PC-9 (cell line): ENCODE data around the gene NOX3. TPM values are rescaled to one million over a fixed set of nuclear protein-coding genes. Genes with fewer than 3 reads are reported as not detected.

Experiments used
- BruUV-seq: library from RNA; stranded (reverse); fragments of 400-500 nt; replicated peaks from 2 replicates; lab custom pipeline; 2021; lab: Mats Ljungman, UMichigan
- CTCF ChIA-PET: fragments of 300-600 bp; sonication (Branson Sonifier 250); formaldehyde crosslinking; loops from one replicate; lab custom pipeline; 2022; ENCODE audit warnings: antibody characterized with exemption; lab: Charles Lee
- POLR2A ChIA-PET: fragments of 300-600 bp; sonication (Branson Sonifier 250); formaldehyde crosslinking; loops from one replicate; lab custom pipeline; 2022; ENCODE audit warnings: antibody characterized with exemption; ENCODE audit not compliant: unreplicated experiment; lab: Charles Lee
- DNase-seq, 2 experiments: peaks; one replicate each; pipeline versions ENCODE4 v3.0.0 to v3.0.0-alpha.2; 2015 to 2022; ENCODE audit warnings: mixed read lengths in 1 of 2
- H2AFZ ChIP-seq: fragments of 200-600 bp; sonication (generic); 2 replicates; pipeline ENCODE4 v1.8.1; 2017; ENCODE audit warnings: antibody characterized with exemption
- H3F3A ChIP-seq: fragments of 200-600 bp; sonication (generic); 2 replicates; pipeline ENCODE4 v1.8.1; 2017; ENCODE audit warnings: antibody characterized with exemption, mild to moderate bottlenecking, low read depth; ENCODE audit not compliant: insufficient read depth
- H3K27ac ChIP-seq: fragments of 200-600 bp; sonication (generic); 2 replicates; pipeline ENCODE4 v1.6.1; 2016; ENCODE audit warnings: mixed run types
- H3K27me3 ChIP-seq: fragments of 200-600 bp; sonication (generic); 2 replicates; pipeline ENCODE4 v1.6.1; 2016; ENCODE audit warnings: low read depth, mixed run types; ENCODE audit not compliant: insufficient read depth
- H3K36me3 ChIP-seq: fragments of 200-600 bp; sonication (generic); 2 replicates; pipeline ENCODE4 v1.6.1; 2016; ENCODE audit warnings: low read depth, mixed run types
- H3K4me1 ChIP-seq: fragments of 200-600 bp; sonication (generic); replicated peaks from 2 replicates; pipeline ENCODE4 v1.6.1; 2016; ENCODE audit warnings: mixed run types; ENCODE audit not compliant: insufficient read depth
- H3K4me2 ChIP-seq: fragments of 200-600 bp; sonication (generic); 2 replicates; pipeline ENCODE4 v1.6.1; 2017; ENCODE audit warnings: mixed run types
- H3K4me3 ChIP-seq: fragments of 200-600 bp; sonication (generic); 2 replicates; pipeline ENCODE4 v1.6.1; 2016; ENCODE audit warnings: mixed run types
- H3K79me2 ChIP-seq: fragments of 200-600 bp; sonication (generic); 2 replicates; pipeline ENCODE4 v1.6.1; 2017; ENCODE audit warnings: low read depth, mixed run types
- H3K9me2 ChIP-seq: fragments of 200-600 bp; sonication (generic); 2 replicates; pipeline ENCODE4 v1.8.1; 2017; ENCODE audit warnings: mild to moderate bottlenecking; ENCODE audit not compliant: insufficient read depth
- H3K9me3 ChIP-seq: fragments of 200-600 bp; sonication (generic); 2 replicates; pipeline ENCODE4 v1.8.1; 2016; ENCODE audit warnings: low read depth; ENCODE audit not compliant: insufficient read depth
- H4K20me1 ChIP-seq: fragments of 200-600 bp; sonication (generic); 2 replicates; pipeline ENCODE4 v1.8.1; 2017; ENCODE audit not compliant: insufficient read depth
- CTCF ChIP-seq: fragments of 200-600 bp; sonication (generic); conservative IDR thresholded peaks from 2 replicates; pipeline ENCODE4 v1.6.1; 2017; ENCODE audit warnings: mixed run types, antibody characterized with exemption, mild to moderate bottlenecking, moderate library complexity
- EZH2 ChIP-seq: fragments of 200-600 bp; sonication (generic); IDR thresholded peaks from 2 replicates; pipeline ENCODE4 v1.8.0; 2017; ENCODE audit warnings: antibody characterized with exemption, low read depth
- intact Hi-C: fragments of 100-400 bp; cut with micrococcal nuclease; formaldehyde crosslinking; loops from one replicate; pipeline ENCODE4 v1.10.0; 2022; ENCODE audit not compliant: unreplicated experiment
- total RNA-seq: library from RNA; stranded (reverse); gene quantifications from 2 replicates; pipeline ENCODE4 v1.2.3, GENCODE V29; 2021

Gene NOX3
- total RNA-seq, 1 experiment from 2014 or later = not detected

DNA sequence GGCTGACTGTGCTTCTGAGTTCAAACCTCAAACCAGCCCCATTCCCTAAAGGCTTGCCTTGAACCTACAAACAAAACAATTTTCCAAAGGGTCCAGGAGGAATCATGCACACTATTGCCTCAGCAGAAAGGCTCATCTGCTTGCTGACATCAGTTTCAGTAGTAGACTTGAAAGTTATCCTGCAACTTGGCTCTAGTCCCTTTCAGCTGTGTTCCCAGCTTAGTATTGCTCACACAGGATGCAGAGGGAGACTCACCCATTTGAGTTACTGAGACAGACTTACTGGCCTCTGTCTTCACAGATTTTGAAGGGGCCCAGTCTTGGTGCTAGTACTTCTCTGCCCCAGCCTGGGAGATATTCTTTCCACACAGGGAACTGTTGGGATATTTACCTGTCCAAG lies 102.8 kb downstream of the NOX3 start:
- no peak overlapping the region for H3K4me3 ChIP-seq
- CTCF ChIA-PET = no interaction called here
- no peaks in the 10 kb centered on the region for H3K4me1 ChIP-seq
- H3K36me3 ChIP-seq = no peaks in the 10 kb centered on the region
- BruUV-seq = no TSS peak
- H2AFZ ChIP-seq = no peak overlapping the region; the same call in 1 of the 2 replicates
- H3K79me2 ChIP-seq = no peaks in the 10 kb centered on the region
- DNase-seq = no peak
- POLR2A ChIA-PET = no interaction called here
- peaks cover 7% of the 10 kb centered on the region; the same call in 1 of the 2 replicates for H3K9me3 ChIP-seq
- intact Hi-C loops = no loop called here
- H3K27me3 ChIP-seq = no peaks in the 10 kb centered on the region
- no peaks in the 10 kb centered on the region for H3F3A ChIP-seq
- H4K20me1 ChIP-seq = no peaks in the 10 kb centered on the region
- TF ChIP-seq CTCF (no peak), EZH2 (no peak)
- H3K27ac ChIP-seq = no peak overlapping the region
- no peak overlapping the region for H3K4me2 ChIP-seq
- H3K9me2 ChIP-seq = no peaks in the 10 kb centered on the region

DNA sequence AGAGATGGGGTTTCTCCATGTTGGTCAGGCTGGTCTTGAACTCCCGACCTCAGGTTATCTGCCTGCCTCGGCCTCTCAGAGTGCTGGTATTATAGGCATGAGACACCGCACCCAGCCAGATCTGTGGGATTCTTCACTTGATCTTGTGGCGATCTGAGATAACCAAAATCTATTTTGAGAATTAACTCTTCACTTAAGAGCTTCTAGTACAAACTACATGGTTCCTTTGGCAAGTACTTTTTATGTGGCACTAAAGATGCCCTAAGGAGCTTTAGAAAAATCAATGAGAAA lies 103.6 kb downstream of the NOX3 start:
- CTCF ChIA-PET = no interaction called here

DNA sequence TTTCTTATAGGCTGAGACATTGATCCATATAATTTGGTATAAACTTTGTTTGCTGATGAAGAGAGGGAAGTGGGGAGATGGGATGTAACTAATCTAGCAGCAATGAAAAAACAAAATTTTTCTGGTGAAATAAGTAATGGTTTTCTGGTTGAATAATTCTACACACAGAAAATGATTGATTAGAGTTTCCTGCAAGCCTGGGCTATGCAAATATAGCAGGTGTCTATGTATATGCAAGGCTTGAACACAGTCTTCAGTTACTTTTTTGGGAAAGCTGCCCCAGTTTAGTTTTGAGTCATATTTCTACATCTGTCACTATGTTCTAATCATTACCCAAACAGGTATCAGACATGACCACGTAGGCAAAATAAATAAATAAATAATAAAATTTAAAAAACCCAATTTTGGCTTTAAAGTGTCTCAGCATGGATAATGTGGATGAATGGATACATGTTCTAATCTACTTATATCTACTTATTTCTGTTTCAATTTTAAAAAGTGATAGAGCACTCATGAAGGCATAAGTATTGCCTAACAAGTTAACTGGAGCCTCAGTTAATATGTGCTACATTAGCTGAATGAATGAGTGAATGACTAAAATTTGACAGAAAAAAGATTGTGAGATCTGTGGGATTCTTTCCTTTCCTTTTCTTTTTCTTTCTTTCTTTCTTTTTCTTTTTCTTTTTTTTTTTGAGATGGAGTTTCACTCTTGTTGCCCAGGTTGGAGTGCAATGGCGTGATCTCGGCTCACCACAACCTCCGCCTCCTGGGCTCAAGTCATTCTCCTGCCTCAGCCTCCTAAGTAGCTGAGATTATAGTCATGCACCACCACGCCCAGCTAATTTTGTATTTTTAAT lies 104.1 kb downstream of the NOX3 start:
- ChIA-PET POLR2A (no interaction called here), CTCF (no interaction called here)
- DNase-seq = no peak
- no peak overlapping the region for H3K4me2 ChIP-seq
- H3K36me3 ChIP-seq = no peaks in the 10 kb centered on the region
- H4K20me1 ChIP-seq = no peaks in the 10 kb centered on the region
- H3K27me3 ChIP-seq = no peaks in the 10 kb centered on the region
- no peak overlapping the region for H3K27ac ChIP-seq
- no peak overlapping the region for H2AFZ ChIP-seq
- peaks cover 4% of the 10 kb centered on the region; the same call in 1 of the 2 replicates for H3K9me3 ChIP-seq
- no peaks in the 10 kb centered on the region for H3K9me2 ChIP-seq
- no peaks in the 10 kb centered on the region for H3F3A ChIP-seq
- no peak overlapping the region for H3K4me3 ChIP-seq
- intact Hi-C loops = no loop called here
- no peaks in the 10 kb centered on the region for H3K79me2 ChIP-seq
- no TSS peak for BruUV-seq
- H3K4me1 ChIP-seq = no peaks in the 10 kb centered on the region
- TF ChIP-seq EZH2 = no peak
- TF ChIP-seq CTCF = no peak

More for the DNA sequence above, 103.6 kb downstream of the NOX3 start:
- H3K27ac ChIP-seq = no peak overlapping the region
- POLR2A ChIA-PET = no interaction called here
- TF ChIP-seq CTCF (no peak), EZH2 (no peak)
- no peak overlapping the region for H3K4me3 ChIP-seq
- no peaks in the 10 kb centered on the region for H3K36me3 ChIP-seq
- H2AFZ ChIP-seq = no peak overlapping the region
- H3K79me2 ChIP-seq = no peaks in the 10 kb centered on the region
- H3K9me2 ChIP-seq = no peaks in the 10 kb centered on the region
- DNase-seq = no peak
- no peaks in the 10 kb centered on the region for H3K27me3 ChIP-seq
- no peaks in the 10 kb centered on the region for H3F3A ChIP-seq
- peaks cover 7% of the 10 kb centered on the region; the same call in 1 of the 2 replicates for H3K9me3 ChIP-seq
- H3K4me2 ChIP-seq = no peak overlapping the region
- no TSS peak for BruUV-seq
- H4K20me1 ChIP-seq = no peaks in the 10 kb centered on the region
- intact Hi-C loops = no loop called here
- H3K4me1 ChIP-seq = no peaks in the 10 kb centered on the region
